KG1 (cell line): ENCODE results near the gene SYNPO2.
"Not testable (repeated sequence)": the region's sequence is repeated elsewhere in the genome, so short reads cannot be mapped to it uniquely, and the experiment has no call there.

ENCODE experiments used
- DNase-seq: peaks from one replicate; lab custom pipeline; 2025; lab: John Stamatoyannopoulos, UW

The SYNPO2 gene

DNA sequence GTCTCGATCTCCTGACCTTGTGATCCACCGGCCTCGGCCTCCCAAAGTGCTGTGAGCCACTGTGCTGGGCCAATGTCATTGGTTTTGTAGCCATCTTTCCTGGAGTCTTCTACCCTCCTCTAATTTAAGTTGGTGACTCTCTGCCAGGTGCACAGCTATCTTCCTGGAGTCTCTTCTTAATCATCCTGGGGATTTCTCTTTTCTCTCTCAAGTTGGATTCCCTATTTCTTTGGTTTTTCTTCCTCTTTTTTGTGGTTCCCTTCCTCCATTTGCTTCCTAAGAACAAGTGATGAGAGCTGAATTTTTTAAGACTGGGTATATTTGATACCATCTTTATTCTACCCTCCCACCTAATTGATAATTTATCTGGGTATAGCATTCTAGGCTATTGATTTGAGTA lies 113.8 kb downstream of the SYNPO2 start:
- DNase-seq, result no peak

DNA sequence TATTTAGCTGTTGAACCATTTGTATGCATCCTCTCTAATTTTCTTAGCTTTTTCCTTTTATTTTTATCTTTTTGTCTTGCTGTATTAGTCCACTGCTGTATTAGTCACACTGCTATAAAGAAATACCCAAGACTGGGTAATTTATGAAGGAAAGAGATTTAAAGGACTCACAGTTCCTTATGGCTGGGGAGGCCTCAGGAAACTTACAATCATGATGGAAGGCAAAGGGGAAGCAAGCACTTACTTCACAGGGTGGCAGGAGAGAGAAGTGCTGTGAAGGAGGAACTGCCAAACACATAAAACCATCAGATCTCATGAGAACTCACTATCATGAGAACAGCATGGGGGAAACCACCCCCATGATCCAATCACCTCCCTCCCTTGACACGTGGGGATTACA lies 114.3 kb downstream of the SYNPO2 start:
- DNase-seq, result not testable (repeated sequence)

DNA sequence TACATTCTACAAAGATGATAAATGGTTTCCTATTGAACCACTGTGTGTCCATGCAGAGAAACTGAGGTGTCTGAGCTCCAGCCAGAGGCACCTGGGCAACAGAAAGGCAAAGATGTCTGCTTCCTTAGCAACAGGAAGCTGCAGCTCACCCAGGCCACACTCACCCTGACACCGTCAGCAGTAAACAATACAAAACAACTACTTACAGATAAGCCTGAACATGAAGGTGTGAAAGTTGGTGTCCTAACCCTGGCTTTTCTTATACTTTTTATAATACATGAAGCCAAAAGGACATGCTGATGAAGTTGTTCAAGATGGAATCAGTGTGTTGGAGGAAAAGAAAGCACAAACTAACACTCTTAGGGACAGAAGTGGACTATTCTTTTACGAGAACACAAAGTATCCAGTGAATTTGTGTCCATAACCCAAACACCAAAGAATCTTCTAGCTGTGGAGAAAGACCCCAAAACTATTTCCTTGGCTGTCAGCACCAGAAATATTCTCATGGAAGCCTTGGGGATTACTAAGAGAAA lies 117.3 kb downstream of the SYNPO2 start:
- no peak for DNase-seq

DNA sequence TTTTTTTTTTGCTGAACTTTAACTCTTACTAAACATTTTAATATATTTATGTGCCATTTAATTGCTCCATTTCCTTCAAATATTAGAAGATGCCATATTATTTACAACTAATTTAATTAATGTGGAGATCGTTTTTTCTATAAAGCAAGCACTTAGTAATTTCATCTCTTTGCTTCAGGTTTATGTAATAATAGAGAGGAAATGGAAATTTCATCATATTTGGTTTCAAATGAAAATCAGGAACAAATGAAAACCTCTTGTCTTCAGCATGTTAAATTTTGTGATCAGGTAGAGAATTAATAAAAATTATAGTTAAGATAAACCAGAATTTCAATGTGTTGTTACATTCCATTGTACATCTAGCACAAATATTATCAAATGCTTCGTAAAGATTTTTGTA lies 120.1 kb downstream of the SYNPO2 start:
- no peak for DNase-seq

- not testable (repeated sequence) for DNase-seq
These were observed 121.6 kb downstream of the SYNPO2 start for GRCh38 chr4:119010221-119010620.

DNA sequence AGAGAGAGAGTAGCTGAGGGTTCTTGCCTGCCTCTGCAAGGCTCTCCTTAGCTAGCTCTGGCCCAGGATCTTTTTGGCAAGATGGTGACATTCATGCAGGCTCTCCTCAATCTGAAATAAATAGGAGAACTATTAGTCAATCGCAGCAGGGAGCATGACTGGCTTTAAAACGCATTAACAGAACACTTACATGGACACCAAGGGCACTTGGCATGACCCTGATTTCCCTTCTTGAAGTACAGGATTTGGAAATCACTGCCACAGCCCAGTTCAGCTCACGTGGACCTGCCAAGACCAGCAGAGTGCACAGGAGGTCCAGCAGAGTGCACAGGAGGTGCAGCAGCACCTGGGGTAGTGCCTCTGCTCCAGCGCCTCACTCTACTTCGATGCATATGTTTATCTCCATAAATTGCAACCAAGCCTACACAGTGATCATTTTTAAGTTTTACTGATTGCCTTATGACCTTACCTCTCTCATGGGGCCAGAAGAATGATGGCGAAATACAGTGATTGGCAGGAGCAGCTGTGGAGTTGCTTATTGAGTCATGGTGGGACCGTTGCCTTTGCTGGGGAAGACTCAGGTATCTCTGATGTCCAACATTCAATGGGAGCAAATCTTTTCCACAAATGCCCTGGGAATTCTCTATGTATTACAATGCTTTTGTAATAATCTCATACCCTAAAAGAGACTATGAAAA lies 122.4 kb downstream of the SYNPO2 start:
- no peak for DNase-seq

- no peak for DNase-seq
These were observed 122.9 kb downstream of the SYNPO2 start for GRCh38 chr4:119011607-119011988.

DNA sequence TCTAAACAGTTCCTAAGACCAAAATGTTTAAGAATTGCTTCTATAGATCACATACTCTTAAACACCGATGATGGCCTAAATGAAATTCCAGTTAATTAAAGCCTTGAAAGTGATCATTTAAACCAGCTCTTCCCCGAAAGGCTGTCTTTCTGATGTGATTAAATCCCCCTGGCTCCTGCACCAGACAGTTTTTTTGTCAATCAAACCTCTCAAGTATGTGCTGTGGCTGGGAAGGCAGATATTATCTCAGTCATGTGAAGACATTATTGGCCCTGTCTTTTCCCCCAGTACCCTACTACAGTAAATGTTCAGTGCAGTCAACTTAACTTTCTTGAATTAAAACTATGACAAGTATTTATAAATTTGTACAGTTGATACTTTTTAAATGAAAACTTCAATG lies 126.0 kb downstream of the SYNPO2 start:
- no peak for DNase-seq

GRCh38 chr4:119016636-119017035 lies 128.0 kb downstream of the SYNPO2 start:
- DNase-seq, result no peak

DNA sequence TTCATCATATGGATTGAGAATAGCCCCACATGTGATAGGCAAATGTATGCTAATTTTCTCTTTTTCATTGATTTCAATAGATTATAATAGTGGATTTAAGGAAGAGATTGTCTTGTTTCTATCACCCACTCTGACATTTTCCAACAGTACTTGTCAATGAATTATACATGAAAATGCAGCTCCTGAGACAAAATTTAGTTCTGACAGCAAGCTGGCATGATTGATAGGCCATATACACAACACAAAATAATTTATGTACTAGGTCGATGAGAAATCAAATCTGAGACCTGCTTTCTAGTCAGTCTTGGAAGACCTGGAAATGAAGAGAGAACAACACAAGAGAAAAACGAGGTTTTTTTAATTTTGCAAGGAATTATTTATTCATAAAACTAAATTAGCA lies 129.0 kb downstream of the SYNPO2 start:
- no peak for DNase-seq

DNA sequence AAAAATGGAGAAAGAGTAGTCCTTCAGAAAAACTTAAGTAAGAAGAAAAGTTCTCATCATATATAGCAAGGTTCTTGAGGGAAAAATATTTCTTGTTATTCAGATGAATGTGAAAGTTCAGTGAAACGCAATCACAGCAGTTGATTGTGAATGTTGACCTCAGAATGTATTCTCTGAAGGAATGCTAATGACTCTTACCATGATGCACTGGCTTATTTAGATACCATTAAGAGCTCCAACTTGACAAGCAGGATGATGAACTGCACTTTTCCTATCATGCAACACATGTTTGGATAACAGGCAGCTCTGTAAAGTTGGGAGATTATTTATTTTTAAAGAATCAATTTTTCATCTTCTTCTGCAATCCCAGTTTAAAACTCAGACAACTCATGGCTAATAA lies 131.5 kb downstream of the SYNPO2 start:
- DNase-seq, result no peak

- DNase-seq, result not testable (repeated sequence)
These were observed 133.9 kb downstream of the SYNPO2 start for GRCh38 chr4:119022520-119022919.

DNA sequence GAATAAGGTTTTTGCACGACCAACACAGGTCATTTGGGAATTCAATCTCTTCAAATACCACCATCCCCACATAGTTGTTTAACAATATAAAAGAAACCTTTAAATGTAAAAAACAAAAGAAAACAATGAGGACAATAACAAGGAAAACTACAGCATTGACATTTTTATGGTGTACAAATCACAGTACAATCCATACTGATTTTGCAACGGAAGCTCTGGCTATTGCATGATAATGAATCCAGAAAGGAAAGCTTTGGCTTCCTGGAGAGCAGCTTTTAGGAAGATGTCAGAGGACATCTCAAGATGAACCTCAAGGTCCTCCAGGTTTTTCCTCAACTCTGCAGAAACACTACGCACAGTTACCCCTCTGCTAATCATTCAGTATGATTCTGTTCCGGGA lies 135.4 kb downstream of the SYNPO2 start:
- no peak for DNase-seq

- no peak for DNase-seq
These were observed 136.8 kb downstream of the SYNPO2 start for GRCh38 chr4:119025420-119025819.

DNA sequence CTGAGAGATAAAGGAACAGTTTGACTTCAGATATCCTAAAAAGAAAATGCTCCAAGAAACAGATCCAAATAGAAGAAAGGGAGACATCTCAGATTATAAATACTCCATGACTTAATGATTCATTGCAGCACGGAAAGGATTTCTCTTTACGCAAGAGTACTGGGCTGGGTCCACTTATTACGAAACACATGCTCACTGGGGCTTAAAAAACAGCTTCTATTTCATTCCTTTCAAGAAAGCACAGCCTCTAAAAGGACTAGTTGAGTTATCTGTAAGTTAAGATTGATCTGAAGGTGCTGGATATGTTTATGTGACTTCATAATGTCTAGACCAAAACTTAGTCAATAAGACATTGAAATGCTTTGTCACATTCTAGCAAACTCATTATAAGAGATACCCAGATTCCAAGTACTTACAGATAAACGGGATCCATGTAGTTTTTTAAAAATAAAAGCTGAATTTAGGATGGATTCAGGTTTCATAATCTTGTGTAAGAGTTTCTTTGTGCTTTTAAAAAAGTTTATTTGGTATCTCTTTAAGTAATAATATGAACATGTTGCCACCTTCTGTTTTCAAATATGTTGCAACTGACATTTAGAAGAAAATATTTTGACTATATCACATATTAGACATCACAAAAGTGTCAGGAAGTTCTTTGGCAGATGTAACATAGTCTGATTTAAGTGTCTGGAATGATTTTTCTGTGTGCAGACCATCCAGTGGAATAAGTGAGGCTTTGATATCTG lies 137.4 kb downstream of the SYNPO2 start:
- peak; percentile 12 for DNase-seq

DNA sequence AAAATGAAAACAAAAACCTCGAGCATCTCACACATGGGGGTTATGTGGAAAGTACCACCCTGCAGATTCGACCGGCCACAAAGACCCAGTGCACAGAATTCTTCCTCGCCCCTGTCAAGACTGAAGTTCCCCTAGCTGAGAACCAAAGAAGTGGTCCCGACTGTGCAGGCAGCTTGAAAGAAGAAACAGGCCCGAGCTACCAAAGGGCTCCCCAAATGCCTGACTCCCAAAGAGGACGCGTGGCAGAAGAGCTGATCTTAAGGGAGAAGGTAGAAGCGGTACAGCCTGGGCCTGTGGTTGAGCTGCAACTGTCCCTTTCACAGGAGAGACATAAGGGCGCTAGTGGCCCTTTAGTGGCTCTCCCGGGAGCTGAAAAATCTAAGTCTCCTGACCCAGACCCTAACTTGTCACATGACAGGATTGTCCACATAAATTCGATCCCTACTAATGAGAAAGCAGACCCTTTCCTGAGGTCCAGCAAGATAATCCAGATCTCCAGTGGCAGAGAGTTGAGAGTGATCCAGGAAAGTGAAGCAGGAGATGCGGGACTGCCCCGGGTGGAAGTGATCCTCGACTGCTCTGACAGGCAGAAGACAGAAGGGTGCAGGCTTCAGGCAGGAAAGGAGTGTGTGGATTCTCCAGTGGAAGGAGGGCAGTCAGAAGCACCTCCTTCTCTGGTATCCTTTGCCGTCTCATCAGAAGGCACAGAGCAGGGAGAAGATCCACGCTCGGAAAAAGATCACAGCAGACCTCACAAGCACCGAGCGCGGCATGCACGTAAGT lies 138.2 kb downstream of the SYNPO2 start:
- no peak for DNase-seq

- no peak for DNase-seq
These were observed 139.2 kb downstream of the SYNPO2 start for GRCh38 chr4:119027811-119028210.

DNA sequence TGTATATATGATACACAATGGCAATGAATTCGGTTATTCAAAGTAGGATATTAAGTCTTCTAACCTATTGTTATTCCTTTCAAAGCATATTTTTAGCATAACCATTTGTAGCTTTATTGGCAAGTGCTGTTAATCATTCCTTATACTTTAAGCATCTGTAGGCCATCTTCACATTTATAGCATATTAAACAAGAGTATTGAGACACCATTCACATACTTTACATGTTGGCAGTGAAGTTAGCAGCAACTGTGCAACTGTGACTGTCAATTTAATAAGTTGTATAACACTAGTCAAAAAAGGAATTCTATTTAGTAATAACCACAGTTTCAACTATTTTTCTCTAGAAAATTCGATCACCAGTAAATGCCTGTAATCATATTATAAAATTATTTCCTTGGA lies 139.6 kb downstream of the SYNPO2 start:
- no peak for DNase-seq

DNA sequence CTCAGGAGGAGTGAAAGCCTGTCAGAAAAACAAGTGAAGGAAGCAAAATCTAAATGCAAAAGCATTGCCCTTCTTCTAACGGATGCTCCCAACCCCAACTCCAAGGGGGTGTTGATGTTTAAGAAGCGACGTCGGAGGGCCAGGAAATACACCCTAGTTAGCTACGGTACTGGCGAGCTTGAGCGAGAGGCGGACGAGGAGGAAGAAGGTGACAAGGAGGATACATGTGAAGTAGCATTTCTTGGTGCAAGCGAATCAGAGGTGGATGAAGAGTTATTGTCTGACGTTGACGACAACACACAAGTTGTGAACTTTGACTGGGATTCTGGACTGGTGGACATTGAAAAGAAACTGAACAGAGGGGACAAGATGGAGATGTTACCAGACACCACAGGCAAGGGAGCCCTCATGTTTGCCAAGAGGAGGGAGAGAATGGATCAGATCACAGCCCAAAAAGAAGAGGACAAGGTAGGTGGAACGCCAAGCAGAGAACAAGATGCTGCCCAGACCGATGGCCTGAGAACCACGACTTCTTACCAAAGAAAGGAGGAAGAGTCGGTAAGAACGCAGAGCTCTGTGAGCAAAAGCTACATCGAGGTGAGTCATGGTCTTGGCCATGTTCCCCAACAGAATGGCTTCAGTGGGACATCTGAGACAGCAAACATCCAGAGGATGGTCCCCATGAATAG lies 141.3 kb downstream of the SYNPO2 start:
- no peak for DNase-seq

- DNase-seq, result no peak
These were observed 141.9 kb downstream of the SYNPO2 start for GRCh38 chr4:119030536-119030890.

DNA sequence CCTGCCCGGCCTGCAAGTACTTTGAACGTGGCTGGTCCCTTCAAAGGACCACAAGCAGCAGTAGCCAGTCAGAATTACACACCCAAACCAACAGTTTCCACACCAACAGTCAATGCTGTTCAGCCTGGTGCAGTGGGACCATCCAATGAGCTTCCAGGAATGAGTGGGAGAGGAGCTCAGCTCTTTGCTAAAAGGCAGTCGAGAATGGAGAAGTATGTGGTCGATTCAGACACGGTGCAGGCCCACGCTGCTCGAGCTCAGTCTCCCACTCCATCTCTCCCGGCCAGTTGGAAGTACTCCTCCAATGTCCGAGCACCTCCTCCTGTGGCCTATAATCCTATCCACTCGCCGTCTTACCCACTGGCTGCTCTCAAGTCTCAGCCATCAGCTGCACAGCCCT lies 142.6 kb downstream of the SYNPO2 start:
- no peak for DNase-seq
